Liver (tissue), 9 donors: ENCODE measurements around the gene IGF2R. TPM values are rescaled to one million over a fixed set of nuclear protein-coding genes. Genes with fewer than 3 reads are reported as not detected.

Experiments
- DNase-seq: peaks from one replicate; pipeline ENCODE4 v3.0.0-alpha.2; 2017; ENCODE audit warnings: low spot score
- H3K27ac ChIP-seq, 2 donors: one replicate each; pipeline ENCODE4 v1.7.0; 2013; ENCODE audit warnings: inconsistent platforms in 2 of 2, low read length in 2 of 2, control low read depth in 1 of 2, low read depth in 1 of 2, mild to moderate bottlenecking in 1 of 2
- H3K27me3 ChIP-seq, 4 donors: one replicate each; pipeline versions ENCODE4 v1.6.1 to v1.7.0; 2013; ENCODE audit warnings: low read length in 3 of 4, inconsistent platforms in 1 of 4, mild to moderate bottlenecking in 1 of 4, moderate library complexity in 1 of 4; ENCODE audit not compliant: control insufficient read depth in 4 of 4, insufficient read depth in 4 of 4
- H3K36me3 ChIP-seq, 4 donors: one replicate each; pipeline versions ENCODE4 v1.6.1 to v1.7.0; 2013; ENCODE audit warnings: low read length in 3 of 4, mild to moderate bottlenecking in 3 of 4, low read depth in 1 of 4, moderate library complexity in 1 of 4; ENCODE audit not compliant: control insufficient read depth in 4 of 4, insufficient read depth in 3 of 4
- H3K4me1 ChIP-seq, 4 donors: one replicate each; pipeline versions ENCODE4 v1.6.1 to v1.7.0; 2013; ENCODE audit warnings: low read length in 3 of 4, mild to moderate bottlenecking in 3 of 4, moderate library complexity in 1 of 4; ENCODE audit not compliant: control insufficient read depth in 4 of 4, insufficient read depth in 4 of 4
- H3K4me3 ChIP-seq, 3 donors: one replicate each; pipeline versions ENCODE4 v1.6.1 to v1.7.0; 2013; ENCODE audit warnings: low read length in 3 of 3, control low read depth in 1 of 3, low read depth in 1 of 3, mild to moderate bottlenecking in 1 of 3
- H3K9ac ChIP-seq, 2 donors: one replicate each; pipeline ENCODE4 v1.7.0; 2013; ENCODE audit warnings: low read length in 2 of 2, mild to moderate bottlenecking in 2 of 2, moderate library complexity in 2 of 2, control low read depth in 1 of 2, low read depth in 1 of 2
- H3K9me3 ChIP-seq, 4 donors: one replicate each; pipeline versions ENCODE4 v1.6.1 to v1.7.0; 2013; ENCODE audit warnings: low read length in 3 of 4; ENCODE audit not compliant: control insufficient read depth in 4 of 4
- ATF3 ChIP-seq: IDR thresholded peaks from 2 replicates; pipeline ENCODE4 v1.6.1; 2016; ENCODE audit warnings: antibody characterized with exemption
- CTCF ChIP-seq: fragments of 150-350 bp; IDR thresholded peaks from 2 replicates; pipeline ENCODE4 v1.5.1; 2017; ENCODE audit warnings: improper control_type of control experiment, low read depth, low read length; ENCODE audit not compliant: missing input control
- EGR1 ChIP-seq, 2 donors: IDR thresholded peaks; 2 replicates each; pipeline ENCODE4 v1.6.1; 2016 to 2018; ENCODE audit warnings: antibody characterized with exemption in 2 of 2, low read depth in 2 of 2
- FOXA1 ChIP-seq: IDR thresholded peaks from 2 replicates; pipeline ENCODE4 v1.6.1; 2016; ENCODE audit warnings: antibody characterized with exemption
- FOXA2 ChIP-seq: IDR thresholded peaks from 2 replicates; pipeline ENCODE4 v1.6.1; 2016; ENCODE audit warnings: antibody characterized with exemption
- GABPA ChIP-seq, 2 donors: IDR thresholded peaks in 1 of 2; conservative IDR thresholded peaks in 1 of 2; 2 replicates each; pipeline ENCODE4 v1.6.1; 2016; ENCODE audit warnings: antibody characterized with exemption in 2 of 2, mild to moderate bottlenecking in 1 of 2, moderate library complexity in 1 of 2
- HNF4A ChIP-seq, 2 donors: conservative IDR thresholded peaks; 2 replicates each; pipeline ENCODE4 v1.6.1; 2016; ENCODE audit warnings: antibody characterized with exemption in 2 of 2, mild to moderate bottlenecking in 2 of 2
- HNF4G ChIP-seq: IDR thresholded peaks from 2 replicates; pipeline ENCODE4 v1.6.1; 2016; ENCODE audit warnings: antibody characterized with exemption
- JUND ChIP-seq, 2 donors: IDR thresholded peaks; 2 replicates each; pipeline ENCODE4 v1.6.1; 2016; ENCODE audit warnings: antibody characterized with exemption in 2 of 2
- MAX ChIP-seq: IDR thresholded peaks from 2 replicates; pipeline ENCODE4 v1.6.1; 2016; ENCODE audit warnings: antibody characterized with exemption
- NR2F2 ChIP-seq: IDR thresholded peaks from 2 replicates; pipeline ENCODE4 v1.6.1; 2016; ENCODE audit warnings: antibody characterized with exemption
- RAD21 ChIP-seq, 2 donors: IDR thresholded peaks; 2 replicates each; pipeline ENCODE4 v1.6.1; 2016; ENCODE audit warnings: antibody characterized with exemption in 2 of 2, mild to moderate bottlenecking in 2 of 2
- REST ChIP-seq: IDR thresholded peaks from 2 replicates; pipeline ENCODE4 v1.6.1; 2016; ENCODE audit warnings: antibody characterized with exemption, mild to moderate bottlenecking
- RXRA ChIP-seq, 2 donors: IDR thresholded peaks; 2 replicates each; pipeline ENCODE4 v1.6.1; 2017 to 2018; ENCODE audit warnings: antibody characterized with exemption in 2 of 2, mild to moderate bottlenecking in 1 of 2
- SP1 ChIP-seq: IDR thresholded peaks from 2 replicates; pipeline ENCODE4 v1.6.1; 2018; ENCODE audit warnings: antibody characterized with exemption, mild to moderate bottlenecking
- TAF1 ChIP-seq: conservative IDR thresholded peaks from 2 replicates; pipeline ENCODE4 v1.6.1; 2016; ENCODE audit warnings: antibody characterized with exemption, mild to moderate bottlenecking
- YY1 ChIP-seq: IDR thresholded peaks from 2 replicates; pipeline ENCODE4 v1.6.1; 2016; ENCODE audit warnings: antibody characterized with exemption, mild to moderate bottlenecking
- ZBTB33 ChIP-seq: IDR thresholded peaks from 2 replicates; pipeline ENCODE4 v1.6.1; 2016; ENCODE audit warnings: antibody characterized with exemption
- WGBS: extraction: QIAGEN DNeasy Blood & Tissue Kit; methylation state at CpG from one replicate; pipeline ENCODE4 v1.1.7; 2013; 5-methylcytosine and 5-hydroxymethylcytosine counted together
- polyA plus RNA-seq, 2 donors: library from polyadenylated mRNA; stranded (reverse) in 1 of 2; unstranded in 1 of 2; fragments of 200-250 nt in 1 of 2; fragments of >200 nt in 1 of 2; fragmentation: Nextera tagmentation in 1 of 2; extraction: Ambion mirVana in 1 of 2; gene quantifications; one replicate each; pipeline versions ENCODE4 v1.2.1 to v1.2.3, GENCODE V29; 2013 to 2015
- total RNA-seq, 2 donors: library from RNA; depleted of rRNA; stranded (reverse); fragments of >200 nt; gene quantifications; one replicate each; pipeline ENCODE4 v1.2.3, GENCODE V29; 2014
- donor health status: healthy.
- donor health status: healthy.
- donor health status: healthy.
- donor health status: healthy.
- donor health status: healthy.

The IGF2R gene
- total and polyA plus RNA-seq, 4 donors = 16.6 to 84.9 (median 45.7) TPM

DNA sequence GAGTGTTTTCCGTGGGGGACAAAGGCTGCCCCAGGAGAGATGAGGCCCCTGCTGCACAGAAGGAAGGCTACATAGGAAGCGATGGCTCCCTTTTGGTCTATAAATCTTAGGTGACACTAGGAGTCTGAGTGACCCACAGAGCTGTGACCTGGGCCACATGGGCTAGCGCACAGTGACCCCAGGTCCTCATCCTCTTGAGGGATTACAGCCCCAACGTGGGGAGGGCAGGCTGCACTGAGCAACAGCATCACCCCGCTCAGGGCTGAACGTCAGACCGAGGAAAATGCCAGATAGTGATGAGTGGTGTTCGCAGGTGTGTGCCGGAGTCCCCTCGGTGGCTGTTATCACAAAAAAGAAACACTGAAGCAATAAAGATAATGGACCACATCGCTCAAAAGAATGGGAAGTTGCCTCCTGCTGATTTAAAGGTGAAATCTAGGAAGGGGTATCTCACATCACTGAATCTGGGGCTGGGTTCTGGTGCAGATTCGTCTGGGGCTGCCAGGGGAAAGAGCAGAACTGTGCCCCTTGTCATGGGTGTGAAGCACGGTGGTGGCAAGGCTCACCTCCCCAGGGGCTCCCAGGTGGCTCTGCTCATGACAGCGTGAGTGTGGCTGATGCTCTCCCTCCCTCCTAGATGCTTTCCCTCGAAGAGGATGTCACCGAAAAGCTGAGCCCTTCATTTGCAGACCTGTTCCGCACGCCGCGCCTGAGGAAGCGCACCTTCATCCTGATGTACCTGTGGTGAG lies 167.2 kb downstream of the IGF2R start:
- TF ChIP-seq YY1 = no peak
- TF ChIP-seq RXRA (IDR thresholded peaks at IDR 0.05) = peak in 1 of 2 donors; percentile 11

GRCh38 chr6:160137130-160137988 lies 168.5 kb downstream of the IGF2R start:
- Histone ChIP-seq H3K4me3 (no peak overlapping the region), H3K36me3 (peaks cover 0 to 10% (median 0%) of the 10 kb centered on the region in 4 donors), H3K9ac (peak overlapping the region; percentile 69 to 94), H3K27ac (peak overlapping the region; percentile 73 to 92), H3K4me1 (peaks cover 31 to 89% (median 52%) of the 10 kb centered on the region in 4 donors), H3K9me3 (no peaks in the 10 kb centered on the region), H3K27me3 (no peaks in the 10 kb centered on the region)
- TF ChIP-seq YY1 (peak; percentile 93), CTCF (no peak), HNF4A (conservative IDR thresholded peaks at IDR 0.05) (peak; percentile 88 to 93), ATF3 (no peak), SP1 (peak; percentile 98), FOXA2 (peak; percentile 100), RAD21 (IDR thresholded peaks at IDR 0.05) (peak; percentile 56 to 59), RXRA (IDR thresholded peaks at IDR 0.05) (peak; percentile 100), NR2F2 (peak; percentile 52), REST (peak; percentile 89), GABPA (IDR thresholded peaks at IDR 0.05 in 1 of 2, conservative IDR thresholded peaks at IDR 0.05 in 1 of 2) (peak in 1 of 2 donors; percentile 31), FOXA1 (peak; percentile 99), ZBTB33 (peak; percentile 91), TAF1 (no peak), JUND (IDR thresholded peaks at IDR 0.05) (peak; percentile 62 to 82), HNF4G (peak; percentile 6), MAX (peak; percentile 87), EGR1 (IDR thresholded peaks at IDR 0.05; ENCODE audit: low read depth in 2 of 2) (peak in 1 of 2 donors; percentile 55)
- DNase-seq = no peak
- 33% methylated on average over 12 of the region's 12 CpGs for WGBS

More for the DNA sequence above, 167.2 kb downstream of the IGF2R start:
- H3K9me3 ChIP-seq = no peaks in the 10 kb centered on the region
- no peak for DNase-seq
- peaks cover 29 to 87% (median 61%) of the 10 kb centered on the region in 4 donors for H3K4me1 ChIP-seq
- H3K27ac ChIP-seq = peak overlapping the region; percentile 73 to 92
- peak overlapping the region in 1 of 2 donors; percentile 4 for H3K9ac ChIP-seq
- H3K36me3 ChIP-seq = peaks cover 0 to 10% (median 2%) of the 10 kb centered on the region in 4 donors
- 78% methylated on average over 21 of the region's 21 CpGs for WGBS
- H3K4me3 ChIP-seq = no peak overlapping the region
- no peaks in the 10 kb centered on the region for H3K27me3 ChIP-seq
